ENCODE results near the gene PAK5. TPM values are rescaled to one million over a fixed set of nuclear protein-coding genes. Genes with fewer than 3 reads are reported as not detected.

Gene PAK5
- total and polyA plus RNA-seq, 2 experiments from 2014 or later, result 0.57 to 1.1 TPM

DNA sequence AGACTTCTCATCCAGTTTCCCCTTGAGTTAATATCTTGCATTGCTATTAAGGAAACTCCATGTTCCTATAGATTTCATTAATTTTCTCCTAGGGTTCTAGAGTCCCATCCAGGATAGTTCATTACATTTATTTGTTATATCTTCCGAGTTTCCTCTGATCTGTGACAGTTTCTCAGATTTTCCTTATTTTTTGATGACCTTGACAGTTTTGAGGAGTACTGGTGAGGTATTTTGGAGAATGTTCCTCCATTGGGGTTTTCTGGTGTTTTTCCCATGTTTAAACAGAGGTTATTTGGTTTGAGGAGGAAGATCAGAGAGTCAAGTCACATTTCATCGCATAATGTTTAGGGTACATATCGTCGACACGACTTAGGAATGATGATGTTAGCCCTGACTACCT lies 256.7 kb downstream of the PAK5 start:
- no peak overlapping the region for H3K27ac Mint-ChIP-seq
- TF ChIP-seq CREB1 (CRISPR knock-in tag; IDR thresholded peaks at IDR 0.05; ENCODE audit: low read depth) (no peak), JUNB (IDR thresholded peaks at IDR 0.05; ENCODE audit: unreplicated experiment) (no peak)
- no peaks in the 10 kb centered on the region for H3K36me3 Mint-ChIP-seq (ENCODE audit: low read depth)
- no peaks in the 10 kb centered on the region for H4K20me1 ChIP-seq (replicated peaks; ENCODE audit: insufficient read depth)
- no peak overlapping the region for H3K4me3 ChIP-seq
- peaks cover 15% of the 10 kb centered on the region for H3K4me1 Mint-ChIP-seq
- no peak for ATAC-seq
- no peaks in the 10 kb centered on the region for H3K9me3 Mint-ChIP-seq
- H3K4me3 Mint-ChIP-seq, result no peak overlapping the region
- no peak overlapping the region for H3K27ac ChIP-seq (ENCODE audit: low read depth)
- H3K27me3 Mint-ChIP-seq (ENCODE audit: insufficient read depth, low read depth, poor library complexity), result peaks cover 3% of the 10 kb centered on the region
- no peaks in the 10 kb centered on the region for H3K79me2 ChIP-seq (replicated peaks; ENCODE audit: insufficient read depth)
- no peak overlapping the region for H3K4me2 ChIP-seq
- H3K36me3 ChIP-seq (ENCODE audit: insufficient read depth), result no peaks in the 10 kb centered on the region
- no peaks in the 10 kb centered on the region for H3K9me2 ChIP-seq (ENCODE audit: insufficient read depth)
- DNase-seq (ENCODE audit: low spot score), result no peak
- no peaks in the 10 kb centered on the region for H3F3A ChIP-seq (replicated peaks; ENCODE audit: low read depth)
- no peak overlapping the region for H2AFZ ChIP-seq
- H3K4me1 ChIP-seq (ENCODE audit: insufficient read depth), result 0 out of 2 replicates have a peak, but pooled peaks cover 4% of the 10 kb centered on the region
- no peaks in the 10 kb centered on the region for H3K27me3 ChIP-seq (ENCODE audit: insufficient read depth)

GRCh38 chr20:9581509-9581908 lies 257.4 kb downstream of the PAK5 start:
- peaks cover 21% of the 10 kb centered on the region for H3K4me1 Mint-ChIP-seq
- no peak for ATAC-seq
- Histone ChIP-seq H2AFZ (no peak overlapping the region), H3K36me3 (ENCODE audit: insufficient read depth) (no peaks in the 10 kb centered on the region), H3K27me3 (ENCODE audit: insufficient read depth) (0 out of 2 replicates have a peak, but pooled peaks cover 2% of the 10 kb centered on the region), H3K27ac (ENCODE audit: low read depth) (no peak overlapping the region), H3F3A (replicated peaks; ENCODE audit: low read depth) (no peaks in the 10 kb centered on the region), H3K9me2 (ENCODE audit: insufficient read depth) (no peaks in the 10 kb centered on the region), H3K79me2 (replicated peaks; ENCODE audit: insufficient read depth) (no peaks in the 10 kb centered on the region), H3K4me1 (ENCODE audit: insufficient read depth) (peaks cover 7% of the 10 kb centered on the region), H3K4me3 (no peak overlapping the region), H4K20me1 (replicated peaks; ENCODE audit: insufficient read depth) (no peaks in the 10 kb centered on the region), H3K4me2 (no peak overlapping the region)
- no peak overlapping the region for H3K27ac Mint-ChIP-seq
- H3K9me3 Mint-ChIP-seq, result no peaks in the 10 kb centered on the region
- TF ChIP-seq POLR2AphosphoS5 (IDR thresholded peaks at IDR 0.05; ENCODE audit: low read depth) (no peak), JUNB (IDR thresholded peaks at IDR 0.05; ENCODE audit: unreplicated experiment) (no peak), STAT1 (IDR thresholded peaks at IDR 0.05; ENCODE audit: unreplicated experiment) (no peak)
- TF ChIP-seq, protein P1, sequence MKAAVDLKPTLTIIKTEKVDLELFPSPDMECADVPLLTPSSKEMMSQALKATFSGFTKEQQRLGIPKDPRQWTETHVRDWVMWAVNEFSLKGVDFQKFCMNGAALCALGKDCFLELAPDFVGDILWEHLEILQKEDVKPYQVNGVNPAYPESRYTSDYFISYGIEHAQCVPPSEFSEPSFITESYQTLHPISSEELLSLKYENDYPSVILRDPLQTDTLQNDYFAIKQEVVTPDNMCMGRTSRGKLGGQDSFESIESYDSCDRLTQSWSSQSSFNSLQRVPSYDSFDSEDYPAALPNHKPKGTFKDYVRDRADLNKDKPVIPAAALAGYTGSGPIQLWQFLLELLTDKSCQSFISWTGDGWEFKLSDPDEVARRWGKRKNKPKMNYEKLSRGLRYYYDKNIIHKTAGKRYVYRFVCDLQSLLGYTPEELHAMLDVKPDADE (IDR thresholded peaks at IDR 0.05), result no peak
- TF ChIP-seq, protein P2, sequence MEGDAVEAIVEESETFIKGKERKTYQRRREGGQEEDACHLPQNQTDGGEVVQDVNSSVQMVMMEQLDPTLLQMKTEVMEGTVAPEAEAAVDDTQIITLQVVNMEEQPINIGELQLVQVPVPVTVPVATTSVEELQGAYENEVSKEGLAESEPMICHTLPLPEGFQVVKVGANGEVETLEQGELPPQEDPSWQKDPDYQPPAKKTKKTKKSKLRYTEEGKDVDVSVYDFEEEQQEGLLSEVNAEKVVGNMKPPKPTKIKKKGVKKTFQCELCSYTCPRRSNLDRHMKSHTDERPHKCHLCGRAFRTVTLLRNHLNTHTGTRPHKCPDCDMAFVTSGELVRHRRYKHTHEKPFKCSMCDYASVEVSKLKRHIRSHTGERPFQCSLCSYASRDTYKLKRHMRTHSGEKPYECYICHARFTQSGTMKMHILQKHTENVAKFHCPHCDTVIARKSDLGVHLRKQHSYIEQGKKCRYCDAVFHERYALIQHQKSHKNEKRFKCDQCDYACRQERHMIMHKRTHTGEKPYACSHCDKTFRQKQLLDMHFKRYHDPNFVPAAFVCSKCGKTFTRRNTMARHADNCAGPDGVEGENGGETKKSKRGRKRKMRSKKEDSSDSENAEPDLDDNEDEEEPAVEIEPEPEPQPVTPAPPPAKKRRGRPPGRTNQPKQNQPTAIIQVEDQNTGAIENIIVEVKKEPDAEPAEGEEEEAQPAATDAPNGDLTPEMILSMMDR (conservative IDR thresholded peaks at IDR 0.05; ENCODE audit: low read depth in 2 of 2), result no peak
- no peak overlapping the region for H3K4me3 Mint-ChIP-seq
- H3K36me3 Mint-ChIP-seq (ENCODE audit: low read depth), result no peaks in the 10 kb centered on the region
- no peak for DNase-seq (ENCODE audit: low spot score)
- H3K27me3 Mint-ChIP-seq (ENCODE audit: insufficient read depth, low read depth, poor library complexity), result peaks cover 3% of the 10 kb centered on the region

GRCh38 chr20:9578594-9578993 lies 260.3 kb downstream of the PAK5 start:
- 0 out of 3 replicates have a peak, but pooled peaks cover 2% of the 10 kb centered on the region for H3K36me3 Mint-ChIP-seq (ENCODE audit: low read depth)
- Histone ChIP-seq H2AFZ (no peak overlapping the region), H3K27me3 (ENCODE audit: insufficient read depth) (peaks cover 30% of the 10 kb centered on the region), H3K9me2 (ENCODE audit: insufficient read depth) (no peaks in the 10 kb centered on the region), H3K79me2 (replicated peaks; ENCODE audit: insufficient read depth) (no peaks in the 10 kb centered on the region), H3F3A (replicated peaks; ENCODE audit: low read depth) (no peaks in the 10 kb centered on the region), H4K20me1 (replicated peaks; ENCODE audit: insufficient read depth) (no peaks in the 10 kb centered on the region), H3K27ac (ENCODE audit: low read depth) (no peak overlapping the region), H3K4me1 (ENCODE audit: insufficient read depth) (peaks cover 32% of the 10 kb centered on the region), H3K4me2 (no peak overlapping the region), H3K4me3 (no peak overlapping the region), H3K36me3 (ENCODE audit: insufficient read depth) (no peaks in the 10 kb centered on the region)
- no peak overlapping the region for H3K27ac Mint-ChIP-seq
- peaks cover 11% of the 10 kb centered on the region for H3K27me3 Mint-ChIP-seq (ENCODE audit: insufficient read depth, low read depth, poor library complexity)
- no peak for DNase-seq (ENCODE audit: low spot score)
- H3K4me3 Mint-ChIP-seq, result no peak overlapping the region
- peaks cover 39% of the 10 kb centered on the region for H3K4me1 Mint-ChIP-seq
- no peak for ATAC-seq
- no peaks in the 10 kb centered on the region; the same call in 2 of the 3 replicates for H3K9me3 Mint-ChIP-seq
- no peak for TF ChIP-seq JUNB (IDR thresholded peaks at IDR 0.05; ENCODE audit: unreplicated experiment)
- TF ChIP-seq EZH2phosphoT487 (IDR thresholded peaks at IDR 0.05; ENCODE audit: unreplicated experiment), result no peak
- TF ChIP-seq NANOG (IDR thresholded peaks at IDR 0.05; ENCODE audit: borderline replicate concordance), result no peak
- TF ChIP-seq, protein P1 (IDR thresholded peaks at IDR 0.05), result no peak
- no peak for TF ChIP-seq REST (IDR thresholded peaks at IDR 0.05; ENCODE audit: unreplicated experiment)
- TF ChIP-seq ZNF114 (CRISPR knock-in tag; IDR thresholded peaks at IDR 0.05), result no peak
